ENCODE results near the gene SGCD.

The SGCD gene

GRCh38 chr5:156716591-156717380 is 389.8 kb downstream of the SGCD start:
- no peak for DNase-seq (ENCODE audit: low read depth in 1 of 2, low spot score in 1 of 2)
- H3K27me3 ChIP-seq (ENCODE audit: insufficient read depth, poor library complexity, severe bottlenecking), result peaks cover 5% of the 10 kb centered on the region
- TF ChIP-seq REST (IDR thresholded peaks at IDR 0.05; ENCODE audit: insufficient replicate concordance, low read depth), result no peak
- TF ChIP-seq GABPA (IDR thresholded peaks at IDR 0.05; ENCODE audit: low read depth), result no peak
- no peak for TF ChIP-seq CTCF (IDR thresholded peaks at IDR 0.05; ENCODE audit: insufficient read depth, low read length)
- TF ChIP-seq SPI1 (IDR thresholded peaks at IDR 0.05; ENCODE audit: borderline replicate concordance, low read depth), result no peak
- no peak for TF ChIP-seq POLR2AphosphoS5 (IDR thresholded peaks at IDR 0.05; ENCODE audit: low read depth)
- no peak overlapping the region for H3K27ac ChIP-seq (replicated peaks)
- H3K4me3 ChIP-seq (replicated peaks; ENCODE audit: insufficient read depth, low read length), result no peak overlapping the region

GRCh38 chr5:156718985-156719384 is 392.0 kb downstream of the SGCD start:
- Histone ChIP-seq H3K27ac (replicated peaks) (no peak overlapping the region), H3K27me3 (ENCODE audit: insufficient read depth, poor library complexity, severe bottlenecking) (peaks cover 2% of the 10 kb centered on the region), H3K4me3 (replicated peaks; ENCODE audit: insufficient read depth, low read length) (no peak overlapping the region)
- TF ChIP-seq SPI1 (IDR thresholded peaks at IDR 0.05; ENCODE audit: borderline replicate concordance, low read depth), result no peak
- no peak for TF ChIP-seq CTCF (IDR thresholded peaks at IDR 0.05; ENCODE audit: insufficient read depth, low read length)
- TF ChIP-seq REST (IDR thresholded peaks at IDR 0.05; ENCODE audit: insufficient replicate concordance, low read depth), result no peak
- no peak for TF ChIP-seq GABPA (IDR thresholded peaks at IDR 0.05; ENCODE audit: low read depth)
- TF ChIP-seq POLR2AphosphoS5 (IDR thresholded peaks at IDR 0.05; ENCODE audit: low read depth), result no peak
- no peak for DNase-seq (ENCODE audit: low read depth in 1 of 2, low spot score in 1 of 2)

GRCh38 chr5:156722358-156722757 is 395.4 kb downstream of the SGCD start:
- Histone ChIP-seq H3K4me3 (replicated peaks; ENCODE audit: insufficient read depth, low read length) (no peak overlapping the region), H3K27ac (replicated peaks) (no peak overlapping the region), H3K27me3 (ENCODE audit: insufficient read depth, poor library complexity, severe bottlenecking) (peaks cover 2% of the 10 kb centered on the region)
- TF ChIP-seq GABPA (IDR thresholded peaks at IDR 0.05; ENCODE audit: low read depth) (no peak), CTCF (IDR thresholded peaks at IDR 0.05; ENCODE audit: insufficient read depth, low read length) (no peak), SPI1 (IDR thresholded peaks at IDR 0.05; ENCODE audit: borderline replicate concordance, low read depth) (no peak)
- no peak for DNase-seq (ENCODE audit: low read depth in 1 of 2, low spot score in 1 of 2)
